Suprapubic skin (tissue), 4 donors: ENCODE measurements around the gene ABCA9. TPM values are rescaled to one million over a fixed set of nuclear protein-coding genes. Genes with fewer than 3 reads are reported as not detected.
"Not testable (repeated sequence)": the region's sequence is repeated elsewhere in the genome, so short reads cannot be mapped to it uniquely, and the experiment has no call there.

Experiments
- DNase-seq, 2 donors: peaks; one replicate each; pipeline ENCODE4 v3.0.0-alpha.2; 2019; ENCODE audit warnings: low spot score in 2 of 2
- H3K27ac ChIP-seq: fragments of 200-600 bp; sonication (generic); one replicate; pipeline ENCODE4 v1.5.1; 2019
- H3K27me3 ChIP-seq: fragments of 200-600 bp; sonication (generic); one replicate; pipeline ENCODE4 v1.5.1; 2019
- H3K36me3 ChIP-seq: fragments of 200-600 bp; sonication (generic); one replicate; pipeline ENCODE4 v1.5.1; 2019
- H3K4me1 ChIP-seq: fragments of 200-600 bp; sonication (generic); one replicate; pipeline ENCODE4 v1.5.1; 2019
- H3K4me3 ChIP-seq: fragments of 200-600 bp; sonication (generic); one replicate; pipeline ENCODE4 v1.5.1; 2019; ENCODE audit warnings: mild to moderate bottlenecking
- H3K9me3 ChIP-seq: fragments of 200-600 bp; sonication (generic); one replicate; pipeline ENCODE4 v1.5.1; 2019
- CTCF ChIP-seq, 2 donors: fragments of 200-600 bp in 1 of 2; fragments of 450-650 bp in 1 of 2; sonication (generic) in 1 of 2; IDR thresholded peaks; one replicate each; pipeline ENCODE4 v1.5.1; 2016 to 2019; ENCODE audit warnings: antibody characterized with exemption in 2 of 2, mild to moderate bottlenecking in 1 of 2, moderate library complexity in 1 of 2
- EP300 ChIP-seq: sonication (generic); formaldehyde crosslinking; IDR thresholded peaks from one replicate; pipeline ENCODE4 v1.6.1; 2017; ENCODE audit warnings: antibody characterized with exemption
- POLR2A ChIP-seq, 2 donors: fragments of 450-650 bp; IDR thresholded peaks; one replicate each; pipeline ENCODE4 v1.6.1; 2017; ENCODE audit warnings: antibody characterized with exemption in 2 of 2, mild to moderate bottlenecking in 2 of 2, moderate library complexity in 2 of 2
- POLR2AphosphoS5 ChIP-seq, 3 donors: sonication (generic); formaldehyde crosslinking; IDR thresholded peaks; one replicate each; pipeline ENCODE4 v1.6.1; 2017; ENCODE audit warnings: antibody characterized with exemption in 3 of 3
- WGBS: methylation state at CpG from one replicate; pipeline ENCODE4 v1.1.5; 2018; 5-methylcytosine and 5-hydroxymethylcytosine counted together
- total RNA-seq, 4 donors: library from RNA; depleted of rRNA; stranded (reverse); fragments of >200 nt; gene quantifications; one replicate each; pipeline ENCODE4 v1.1.0, GENCODE V29; 2016

ABCA9 gene
- total RNA-seq, 4 donors from 2014 or later: 1.7 to 69.0 (median 6.0) TPM

DNA sequence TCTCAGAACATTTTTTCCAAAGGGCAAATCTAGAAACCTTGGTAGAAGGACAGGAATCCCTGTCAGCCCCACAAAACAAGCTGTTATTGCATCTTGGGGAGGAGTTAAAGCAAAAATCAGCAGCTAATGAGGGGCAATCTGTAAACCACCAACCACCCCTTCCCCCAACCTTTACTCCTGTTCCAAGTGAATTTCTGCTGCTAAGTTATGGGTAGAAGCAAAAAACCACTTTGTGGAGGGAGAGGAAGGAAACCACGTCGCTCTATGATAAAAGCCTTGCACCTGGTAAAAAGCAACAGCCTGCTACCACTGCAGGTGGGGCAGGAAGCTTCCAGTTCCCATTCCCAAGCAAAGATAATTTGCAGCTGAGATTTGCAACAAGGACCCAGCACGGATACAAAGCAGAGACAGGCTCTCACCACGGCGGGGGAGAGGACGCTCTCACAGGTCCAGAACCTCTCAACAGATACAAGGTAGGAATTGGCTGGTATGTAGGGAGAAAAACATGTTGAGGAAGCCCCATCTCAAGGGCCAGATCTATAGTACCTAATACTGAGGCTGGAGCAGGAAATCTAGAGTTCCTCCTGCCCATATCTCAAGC lies 116.2 kb downstream of the ABCA9 start:
- Histone ChIP-seq H3K4me1 (no peaks in the 10 kb centered on the region), H3K9me3 (no peaks in the 10 kb centered on the region), H3K27me3 (no peaks in the 10 kb centered on the region), H3K27ac (no peak overlapping the region), H3K36me3 (no peaks in the 10 kb centered on the region), H3K4me3 (no peak overlapping the region)
- DNase-seq: no peak
- 79% methylated on average over 6 of the region's 6 CpGs for WGBS
- no peak for TF ChIP-seq POLR2A (IDR thresholded peaks at IDR 0.05)
- TF ChIP-seq POLR2AphosphoS5 (IDR thresholded peaks at IDR 0.05): no peak
- no peak for TF ChIP-seq EP300
- TF ChIP-seq CTCF (IDR thresholded peaks at IDR 0.05): no peak

DNA sequence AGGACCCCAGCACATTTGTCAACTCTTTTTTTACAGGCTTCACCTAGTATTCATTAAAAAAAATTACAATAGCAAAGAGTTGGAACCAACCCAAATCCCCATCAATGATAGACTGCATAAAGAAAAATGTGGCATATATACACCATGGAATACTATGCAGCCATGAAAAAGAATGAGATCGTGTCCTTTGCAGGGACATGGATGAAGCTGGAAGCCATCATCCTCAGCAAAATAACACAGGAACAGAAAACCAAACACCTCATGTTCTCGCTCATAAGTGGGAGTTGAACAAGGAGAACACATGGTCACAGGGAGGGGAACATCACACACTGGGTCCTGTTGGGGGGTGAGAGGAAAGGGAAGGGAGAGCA lies 116.9 kb downstream of the ABCA9 start:
- H3K9me3 ChIP-seq, H3K36me3 ChIP-seq, H3K4me3 ChIP-seq: not testable (repeated sequence)

DNA sequence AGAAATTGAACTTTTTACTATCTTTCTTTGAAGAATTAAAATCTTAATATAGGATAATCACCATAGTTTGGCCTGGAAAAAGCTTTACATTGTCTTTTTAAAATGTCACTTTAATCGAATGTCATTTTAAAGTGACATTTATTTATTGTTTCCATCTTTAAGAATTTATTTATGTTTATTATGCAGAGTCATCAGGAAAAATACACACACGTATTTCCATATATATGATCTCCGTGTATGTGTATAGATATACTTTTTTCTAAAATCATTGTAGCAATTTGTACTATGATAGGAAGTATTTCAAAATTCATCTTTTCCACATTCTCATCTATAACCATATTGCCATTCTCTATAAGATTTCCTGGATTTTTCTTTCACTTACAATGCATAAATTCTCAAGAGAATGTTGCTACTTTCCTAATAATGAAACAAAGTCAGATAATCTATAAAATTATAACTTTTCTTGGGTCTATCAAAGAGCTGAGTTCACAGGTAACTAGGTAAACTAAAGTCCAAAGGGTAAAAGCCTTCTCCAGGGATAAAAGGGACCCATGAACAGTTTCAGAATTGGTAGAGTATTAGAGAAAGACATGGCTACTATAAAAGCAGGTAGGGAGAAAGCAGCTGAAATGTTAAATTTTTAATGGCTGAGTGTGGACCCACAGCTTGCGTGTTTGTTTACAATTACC lies 117.5 kb downstream of the ABCA9 start:
- Histone ChIP-seq H3K27me3 (no peaks in the 10 kb centered on the region), H3K4me1 (no peaks in the 10 kb centered on the region), H3K27ac (no peak overlapping the region), H3K9me3 (no peaks in the 10 kb centered on the region), H3K36me3 (no peaks in the 10 kb centered on the region), H3K4me3 (no peak overlapping the region)
- 85% methylated on average over 4 of the region's 4 CpGs for WGBS
- DNase-seq: no peak
- no peak for TF ChIP-seq CTCF (IDR thresholded peaks at IDR 0.05)
- TF ChIP-seq POLR2A (IDR thresholded peaks at IDR 0.05): no peak
- TF ChIP-seq POLR2AphosphoS5 (IDR thresholded peaks at IDR 0.05): no peak
- TF ChIP-seq EP300: no peak

More for the DNA sequence above, 116.9 kb downstream of the ABCA9 start:
- WGBS: 95% methylated on average over 2 of the region's 2 CpGs
- not testable (repeated sequence) for H3K27me3 ChIP-seq, H3K4me1 ChIP-seq, H3K27ac ChIP-seq, DNase-seq

DNA sequence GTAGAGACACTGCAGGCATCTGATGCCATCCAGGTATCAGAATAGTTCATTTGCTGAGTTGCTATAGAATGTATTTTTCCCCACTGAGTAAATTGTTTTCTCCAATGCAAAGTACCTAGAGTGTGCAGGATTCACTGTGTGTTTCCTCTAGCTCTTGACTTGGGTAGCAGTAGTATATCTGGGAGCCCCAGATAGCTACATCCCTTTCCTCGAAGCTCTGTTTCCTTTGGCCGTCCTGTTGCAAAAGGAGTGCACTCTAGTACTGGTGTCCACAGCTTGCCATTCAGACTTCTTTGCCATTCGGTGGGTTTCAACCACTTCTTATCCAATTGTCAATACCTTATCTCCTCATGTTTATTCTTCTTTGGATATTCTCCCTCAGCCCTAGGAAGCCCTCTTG lies 118.3 kb downstream of the ABCA9 start:
- H3K27me3 ChIP-seq: no peaks in the 10 kb centered on the region
- WGBS: 71% methylated on average over 3 of the region's 3 CpGs

GRCh38 chr17:68941761-68942160 lies 119.0 kb downstream of the ABCA9 start:
- H3K36me3 ChIP-seq: no peaks in the 10 kb centered on the region
- no peaks in the 10 kb centered on the region for H3K4me1 ChIP-seq
- no peaks in the 10 kb centered on the region for H3K9me3 ChIP-seq
- no peak overlapping the region for H3K4me3 ChIP-seq
- WGBS: 81% methylated on average over 6 of the region's 6 CpGs
- H3K27me3 ChIP-seq: no peaks in the 10 kb centered on the region
- TF ChIP-seq POLR2A (IDR thresholded peaks at IDR 0.05) (no peak), POLR2AphosphoS5 (IDR thresholded peaks at IDR 0.05) (no peak), CTCF (IDR thresholded peaks at IDR 0.05) (no peak), EP300 (no peak)
- H3K27ac ChIP-seq: no peak overlapping the region
- no peak for DNase-seq

More for the DNA sequence above, 118.3 kb downstream of the ABCA9 start:
- DNase-seq: no peak
- H3K4me1 ChIP-seq: no peaks in the 10 kb centered on the region
- TF ChIP-seq POLR2A (IDR thresholded peaks at IDR 0.05) (no peak), POLR2AphosphoS5 (IDR thresholded peaks at IDR 0.05) (no peak)
- H3K9me3 ChIP-seq: no peaks in the 10 kb centered on the region
- H3K27ac ChIP-seq: no peak overlapping the region
- H3K36me3 ChIP-seq: no peaks in the 10 kb centered on the region
- H3K4me3 ChIP-seq: no peak overlapping the region

GRCh38 chr17:68939195-68939594 lies 121.5 kb downstream of the ABCA9 start:
- DNase-seq: no peak
- H3K4me3 ChIP-seq: no peak overlapping the region
- no peaks in the 10 kb centered on the region for H3K27me3 ChIP-seq
- 75% methylated on average over 3 of the region's 3 CpGs for WGBS
- no peaks in the 10 kb centered on the region for H3K36me3 ChIP-seq
- no peaks in the 10 kb centered on the region for H3K4me1 ChIP-seq
- H3K9me3 ChIP-seq: no peaks in the 10 kb centered on the region
- no peak overlapping the region for H3K27ac ChIP-seq
- TF ChIP-seq CTCF (IDR thresholded peaks at IDR 0.05) (no peak), POLR2A (IDR thresholded peaks at IDR 0.05) (no peak), EP300 (no peak), POLR2AphosphoS5 (IDR thresholded peaks at IDR 0.05) (no peak)
